Measurements from ENCODE around the gene MCAT.
A peak's percentile ranks its signal among the peaks of the same experiment; 100 is the strongest.

MCAT gene

DNA sequence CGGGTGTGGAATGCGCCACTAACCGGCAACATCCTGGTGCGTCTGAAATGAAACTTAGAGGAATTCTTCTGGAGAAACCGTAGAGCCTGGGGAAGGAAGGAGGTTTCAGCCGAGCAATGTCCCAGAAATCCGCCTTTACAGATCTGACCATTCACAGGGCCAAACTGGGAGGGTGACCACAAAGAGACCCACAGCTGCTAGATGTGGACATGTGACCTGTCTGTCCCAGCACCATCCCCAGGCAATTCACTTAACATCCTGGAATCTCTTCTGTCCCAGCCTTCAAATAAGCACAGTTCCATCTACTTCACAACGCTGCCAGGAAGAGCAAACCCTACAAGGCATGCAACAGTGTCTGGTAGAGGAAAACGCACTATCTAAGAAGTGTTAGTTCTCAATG is 9.8 kb downstream of the MCAT start:
- no peak for DNase-seq (ENCODE audit: low spot score)
- no peak for TF ChIP-seq CTCF (IDR thresholded peaks at IDR 0.05)

GRCh38 chr22:43131773-43132501 is 11.3 kb downstream of the MCAT start:
- no peak for TF ChIP-seq CTCF (IDR thresholded peaks at IDR 0.05)
- H3K27ac ChIP-seq, result peak overlapping the region; percentile 44 to 77
- no peak overlapping the region for H3K4me3 ChIP-seq
- no peak for DNase-seq (ENCODE audit: low spot score)

More for the DNA sequence above, 9.8 kb downstream of the MCAT start:
- Histone ChIP-seq H3K4me3 (no peak overlapping the region), H3K27ac (no peak overlapping the region)

GRCh38 chr22:43129426-43130425 is 13.5 kb downstream of the MCAT start:
- H3K27ac ChIP-seq, result no peak overlapping the region
- H3K4me3 ChIP-seq, result no peak overlapping the region
- no peak for DNase-seq (ENCODE audit: low spot score)
- no peak for TF ChIP-seq CTCF (IDR thresholded peaks at IDR 0.05)

- TF ChIP-seq CTCF (IDR thresholded peaks at IDR 0.05), result no peak
- Histone ChIP-seq H3K27ac (no peak overlapping the region), H3K4me3 (no peak overlapping the region)
- no peak for DNase-seq (ENCODE audit: low spot score)
Observed at GRCh38 chr22:43128928-43129424, 14.2 kb downstream of the MCAT start.

- no peak for TF ChIP-seq CTCF (IDR thresholded peaks at IDR 0.05)
- no peak overlapping the region for H3K4me3 ChIP-seq
- DNase-seq (ENCODE audit: low spot score), result no peak
- no peak overlapping the region for H3K27ac ChIP-seq
Observed at GRCh38 chr22:43128116-43128515, 15.1 kb downstream of the MCAT start.

DNA sequence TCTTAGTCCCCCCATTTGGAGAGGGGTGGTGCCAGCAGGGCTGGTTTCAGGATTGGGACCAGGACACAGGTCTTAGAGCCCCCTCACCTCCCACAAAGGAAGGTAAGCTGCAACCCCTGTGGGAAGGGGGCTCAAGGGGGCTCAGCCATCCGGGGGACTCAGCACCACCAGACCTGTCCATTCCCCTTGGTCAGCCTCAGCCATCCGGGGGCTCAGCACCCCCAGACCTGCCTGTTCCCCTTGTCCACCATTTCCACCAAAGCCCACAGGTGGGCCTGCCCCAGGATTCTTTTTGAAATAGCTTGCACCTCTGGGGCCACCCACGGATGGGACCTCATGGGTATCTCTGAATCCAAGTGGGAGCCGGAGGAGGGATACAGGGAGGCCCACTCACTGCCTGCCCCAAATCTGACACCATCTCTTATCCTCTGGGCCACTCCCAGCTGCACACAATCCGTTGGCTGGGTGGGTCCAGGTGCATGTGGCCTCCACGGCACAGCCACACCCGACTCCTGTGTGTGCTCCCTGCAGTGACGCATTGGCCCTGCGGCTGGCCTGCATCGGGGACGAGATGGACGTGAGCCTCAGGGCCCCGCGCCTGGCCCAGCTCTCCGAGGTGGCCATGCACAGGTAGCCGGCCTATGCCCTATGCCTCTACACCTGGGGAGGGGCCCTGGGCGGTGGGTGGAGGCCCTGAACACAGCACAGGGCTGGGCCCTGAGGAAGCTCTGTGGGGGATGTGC is 15.9 kb downstream of the MCAT start:
- DNase-seq (ENCODE audit: low spot score), result no peak
- Histone ChIP-seq H3K4me3 (no peak overlapping the region), H3K27ac (no peak overlapping the region)
- TF ChIP-seq CTCF (IDR thresholded peaks at IDR 0.05), result no peak

Data from coronary artery (tissue), 2 donors.